IMR-90 (cell line): ENCODE data around the gene RBM39. TPM values are rescaled to one million over a fixed set of nuclear protein-coding genes. Genes with fewer than 3 reads are reported as not detected.

Source experiments
- ATAC-seq: fragments of 200-7000 bp; cut with Tn5 transposase; 2 replicates; pipeline ENCODE4 v1.9.1; 2020; ENCODE audit warnings: low read depth, mild to moderate bottlenecking, moderate library complexity
- BruUV-seq: library from RNA; stranded (reverse); fragments of 400-500 nt; replicated peaks from 2 replicates; lab custom pipeline; 2021; lab: Mats Ljungman, UMichigan
- CTCF ChIA-PET: fragments of 300-600 bp; formaldehyde crosslinking; extraction: SDS; loops from one replicate; lab custom pipeline; 2021; ENCODE audit warnings: antibody characterized with exemption; lab: Yijun Ruan, JAX
- POLR2A ChIA-PET: fragments of 300-600 bp; sonication (Branson Sonifier 250); formaldehyde crosslinking; loops from one replicate; lab custom pipeline; 2022; ENCODE audit warnings: antibody characterized with exemption; ENCODE audit not compliant: unreplicated experiment; lab: Charles Lee
- DNase-seq: peaks from one replicate; pipeline ENCODE4 v3.0.0; 2013
- H2AFZ ChIP-seq: replicated peaks from 2 replicates; pipeline ENCODE3; 2013; ENCODE audit warnings: low read length, mild to moderate bottlenecking; ENCODE audit not compliant: poor library complexity
- H2AK5ac ChIP-seq: 2 replicates; pipeline ENCODE4 v1.6.1; 2013; ENCODE audit warnings: low read depth, low read length, inconsistent platforms
- H2AK9ac ChIP-seq: replicated peaks from 2 replicates; pipeline ENCODE3; 2013; ENCODE audit warnings: mild to moderate bottlenecking, low read depth, low read length, moderate library complexity; ENCODE audit not compliant: poor library complexity
- H2BK120ac ChIP-seq: 2 replicates; pipeline ENCODE4 v1.6.1; 2013; ENCODE audit warnings: low read depth, low read length, inconsistent platforms
- H2BK15ac ChIP-seq: 3 replicates; pipeline ENCODE4 v1.6.1; 2013; ENCODE audit warnings: low read depth, low read length, inconsistent platforms
- H2BK20ac ChIP-seq: 2 replicates; pipeline ENCODE4 v1.6.1; 2013; ENCODE audit warnings: low read depth, mild to moderate bottlenecking, inconsistent platforms, low read length, moderate library complexity
- H2BK5ac ChIP-seq: 2 replicates; pipeline ENCODE4 v1.6.1; 2013; ENCODE audit warnings: mild to moderate bottlenecking, low read depth, low read length, inconsistent platforms; ENCODE audit not compliant: poor library complexity, severe bottlenecking
- H3K14ac ChIP-seq: replicated peaks from 2 replicates; pipeline ENCODE4 v1.6.1; 2013; ENCODE audit warnings: low read depth, low read length, inconsistent platforms
- H3K18ac ChIP-seq: 2 replicates; pipeline ENCODE4 v1.6.1; 2013; ENCODE audit warnings: low read depth, low read length, control low read depth
- H3K23ac ChIP-seq: 2 replicates; pipeline ENCODE4 v1.6.1; 2013; ENCODE audit warnings: low read depth, low read length, inconsistent platforms
- H3K27ac ChIP-seq: 2 replicates; pipeline ENCODE4 v1.5.1; 2013; ENCODE audit warnings: mild to moderate bottlenecking, control low read depth, low read length; ENCODE audit not compliant: insufficient read depth
- H3K27me3 ChIP-seq: 2 replicates; pipeline ENCODE4 v1.6.1; 2013; ENCODE audit warnings: low read length; ENCODE audit not compliant: control insufficient read depth, insufficient read depth
- H3K36me3 ChIP-seq: 2 replicates; pipeline ENCODE4 v1.6.1; 2013; ENCODE audit warnings: low read length, mixed read lengths; ENCODE audit not compliant: control insufficient read depth, insufficient read depth
- H3K4ac ChIP-seq: 2 replicates; pipeline ENCODE4 v1.6.1; 2013; ENCODE audit warnings: low read depth, low read length, inconsistent platforms
- H3K4me1 ChIP-seq: 2 replicates; pipeline ENCODE4 v1.6.1; 2013; ENCODE audit warnings: low read length, mixed read lengths; ENCODE audit not compliant: control insufficient read depth, insufficient read depth
- H3K4me2 ChIP-seq: 2 replicates; pipeline ENCODE4 v1.6.1; 2013; ENCODE audit warnings: low read depth, mild to moderate bottlenecking, control low read depth, low read length, moderate library complexity
- H3K4me3 ChIP-seq: 2 replicates; pipeline ENCODE4 v1.5.1; 2013; ENCODE audit warnings: low read depth, mild to moderate bottlenecking, control low read depth, low read length, moderate library complexity; ENCODE audit not compliant: insufficient read depth
- H3K56ac ChIP-seq: 2 replicates; pipeline ENCODE4 v1.6.1; 2013; ENCODE audit warnings: low read length, inconsistent platforms; ENCODE audit not compliant: insufficient read depth; ENCODE audit errors: extremely low read depth
- H3K79me1 ChIP-seq, 2 experiments: 2 replicates each; pipeline ENCODE4 v1.6.1; 2013; ENCODE audit warnings: low read length in 2 of 2, inconsistent platforms in 1 of 2, low read depth in 1 of 2
- H3K9ac ChIP-seq: 2 replicates; pipeline ENCODE4 v1.6.1; 2013; ENCODE audit warnings: low read depth, low read length, control low read depth
- H3K9me1 ChIP-seq: 2 replicates; pipeline ENCODE4 v1.6.1; 2013; ENCODE audit warnings: low read length, inconsistent platforms; ENCODE audit not compliant: insufficient read depth
- H3K9me3 ChIP-seq: 2 replicates; pipeline ENCODE4 v1.6.1; 2013; ENCODE audit warnings: low read length; ENCODE audit not compliant: control insufficient read depth, insufficient read depth
- H4K20me1 ChIP-seq: 2 replicates; pipeline ENCODE4 v1.6.1; 2013; ENCODE audit warnings: low read length, inconsistent platforms; ENCODE audit not compliant: insufficient read depth
- H4K5ac ChIP-seq: 2 replicates; pipeline ENCODE4 v1.6.1; 2013; ENCODE audit warnings: mild to moderate bottlenecking, low read depth, low read length, control low read depth
- H4K8ac ChIP-seq, 2 experiments: 2 replicates each; pipeline ENCODE4 v1.6.1; 2013; ENCODE audit warnings: low read depth in 2 of 2, low read length in 2 of 2, control low read depth in 1 of 2, inconsistent platforms in 1 of 2
- H4K91ac ChIP-seq: 2 replicates; pipeline ENCODE4 v1.6.1; 2013; ENCODE audit warnings: low read depth, low read length, inconsistent platforms; ENCODE audit not compliant: insufficient read depth
- BHLHE40 ChIP-seq: fragments of 150-350 bp; IDR thresholded peaks from 2 replicates; pipeline ENCODE4 v1.6.1; 2016; ENCODE audit warnings: mild to moderate bottlenecking, low read depth, low read length
- CEBPB ChIP-seq: IDR thresholded peaks from 2 replicates; pipeline ENCODE4 v1.6.1; 2012; ENCODE audit warnings: low read depth, low read length, improper control_type of control experiment
- FOS ChIP-seq: fragments of 150-350 bp; IDR thresholded peaks from 2 replicates; pipeline ENCODE4 v1.6.1; 2016; ENCODE audit warnings: low read depth, low read length
- MAFK ChIP-seq: IDR thresholded peaks from 2 replicates; pipeline ENCODE4 v1.6.1; 2012; ENCODE audit warnings: low read depth, low read length, improper control_type of control experiment
- MAZ ChIP-seq: IDR thresholded peaks from 2 replicates; pipeline ENCODE4 v1.6.1; 2012; ENCODE audit warnings: low read depth, mild to moderate bottlenecking, low read length, improper control_type of control experiment, moderate library complexity, borderline replicate concordance
- MXI1 ChIP-seq: IDR thresholded peaks from 2 replicates; pipeline ENCODE4 v1.6.1; 2012; ENCODE audit warnings: low read depth, mild to moderate bottlenecking, low read length, moderate library complexity, borderline replicate concordance
- NFE2L2 ChIP-seq: fragments of 150-350 bp; IDR thresholded peaks from 2 replicates; pipeline ENCODE4 v1.6.1; 2016; ENCODE audit warnings: low read depth, mild to moderate bottlenecking, low read length
- RAD21 ChIP-seq: IDR thresholded peaks from 2 replicates; pipeline ENCODE4 v1.6.1; 2012; ENCODE audit warnings: low read length, improper control_type of control experiment
- RCOR1 ChIP-seq: IDR thresholded peaks from 2 replicates; pipeline ENCODE4 v1.6.1; 2012; ENCODE audit warnings: mild to moderate bottlenecking, low read length, improper control_type of control experiment; ENCODE audit not compliant: insufficient replicate concordance
- RFX5 ChIP-seq: IDR thresholded peaks from 2 replicates; pipeline ENCODE4 v1.8.0; 2012; ENCODE audit warnings: low read depth, mild to moderate bottlenecking, low read length, moderate library complexity
- SMC3 ChIP-seq: fragments of 150-350 bp; IDR thresholded peaks from 2 replicates; pipeline ENCODE4 v1.6.1; 2016; ENCODE audit warnings: low read depth, mild to moderate bottlenecking, antibody characterized with exemption, low read length, moderate library complexity
- USF2 ChIP-seq: fragments of 150-350 bp; IDR thresholded peaks from 2 replicates; pipeline ENCODE4 v1.6.1; 2017; ENCODE audit warnings: mild to moderate bottlenecking, antibody characterized with exemption, low read length, low read depth
- WGBS, 2 experiments: methylation state at CpG; one replicate each; pipeline versions ENCODE4 v1.1.5 to v1.1.7; 2013; ENCODE audit warnings: missing lambda C conversion rate in 2 of 2; ENCODE audit not compliant: insufficient read length in 1 of 2; ENCODE audit errors: extremely low coverage in 2 of 2; 5-methylcytosine and 5-hydroxymethylcytosine counted together
- dilution Hi-C: fragments of 300-500 bp; cut with HindIII; formaldehyde crosslinking; loops from one replicate; pipeline ENCODE4 v1.14.3; 2018; ENCODE audit warnings: low sequenced_read_pairs; ENCODE audit not compliant: unreplicated experiment
- in situ Hi-C: fragments of 300-500 bp; cut with MboI; formaldehyde crosslinking; loops from 3 replicates; pipeline ENCODE4 v1.14.3; 2019; ENCODE audit warnings: low sequenced_read_pairs, inconsistent platforms, mixed read lengths
- intact Hi-C: fragments of 100-400 bp; cut with micrococcal nuclease; formaldehyde crosslinking; loops from 2 replicates; pipeline ENCODE4 v1.10.0; 2022
- polyA plus RNA-seq, 3 experiments: library from polyadenylated mRNA; depleted of rRNA; stranded (reverse); fragments of >200 nt; gene quantifications; 2 replicates each; pipeline ENCODE4 v1.2.3, GENCODE V29; 2012; ENCODE audit warnings: low replicate concordance in 1 of 3
- total RNA-seq: library from RNA; depleted of rRNA; stranded (reverse); fragments of >200 nt; gene quantifications from 2 replicates; pipeline ENCODE4 v1.2.3, GENCODE V29; 2012
- TF ChIP-seq, protein P1 (sequence below): conservative IDR thresholded peaks from 2 replicates; pipeline ENCODE4 v1.5.1; 2012; ENCODE audit warnings: mild to moderate bottlenecking, low read depth, low read length, improper control_type of control experiment

The RBM39 gene
- total and polyA plus RNA-seq, 2 of the 4 experiments (the other 2 are of a cell fraction): 106 to 166 TPM

DNA sequence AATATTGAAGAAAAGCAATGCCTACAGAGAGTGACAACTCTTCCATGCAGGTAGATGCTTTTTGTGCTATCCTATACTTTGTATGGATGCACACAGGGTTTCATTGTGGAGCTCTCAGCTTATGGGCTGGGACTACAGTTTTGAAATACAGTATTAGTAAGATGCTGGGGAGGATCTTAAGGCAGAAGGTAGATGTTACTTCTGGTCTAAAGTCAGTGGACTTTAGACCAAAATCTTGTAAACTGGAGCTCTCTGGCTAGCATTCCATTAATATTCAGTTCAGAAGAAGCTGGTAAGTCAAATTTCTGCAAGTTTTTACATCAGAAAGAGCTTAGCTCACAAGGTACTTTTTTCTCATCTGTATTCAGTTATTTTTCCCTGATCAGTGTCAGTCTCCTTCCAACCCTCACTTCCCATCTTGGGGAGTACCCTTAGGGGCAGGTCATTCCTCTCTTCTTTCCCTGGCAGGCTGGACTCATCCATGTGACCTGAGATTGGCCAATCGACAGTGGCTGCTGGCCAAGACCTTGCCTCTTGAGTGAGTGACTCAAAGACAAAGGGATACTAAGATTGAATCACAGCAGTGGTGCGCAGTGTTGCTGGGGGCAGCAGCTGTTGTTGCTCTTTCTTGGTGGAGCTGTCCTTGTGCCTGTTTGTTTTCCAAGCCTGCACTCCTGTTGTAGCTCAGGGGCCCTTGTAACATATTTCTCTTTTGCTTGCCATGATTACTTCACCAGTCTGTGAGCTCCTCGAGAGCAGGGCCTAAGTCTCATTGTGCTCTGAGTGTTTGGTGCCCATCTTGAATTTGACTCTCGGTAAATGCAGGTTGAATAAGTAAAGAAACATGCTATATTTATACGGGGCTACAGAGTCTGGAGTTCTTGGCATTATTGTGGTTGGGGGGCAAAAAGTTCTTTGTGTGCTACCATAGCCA is 26.9 kb upstream of the RBM39 start:
- POLR2A ChIA-PET: interaction anchor here (0.6 to 1.9 kb wide), 2 partner anchors 27 to 133 kb away, joined by 3 to 13 read pairs; partner anchors contain the start of gene RBM39
- dilution Hi-C loops (no loop called here), in situ Hi-C loops (loop anchor here (25.0 kb wide), 1 partner anchor 368 kb away; no protein-coding TSS in a partner anchor), intact Hi-C loops (loop anchor here (2.0 kb wide), 1 partner anchor 26 kb away; the partner anchor contains the start of gene RBM39)
- peak overlapping the region; percentile 73 for H3K14ac ChIP-seq
- CTCF ChIA-PET: interaction anchor here (0.6 to 1.1 kb wide), 3 partner anchors 26 to 447 kb away, joined by 4 read pairs; partner anchors contain the start of gene RBM39
- H3K9ac ChIP-seq: peak overlapping the region; percentile 28; the same call in 1 of the 2 replicates
- H2AK9ac ChIP-seq: peak overlapping the region; percentile 42
- peaks cover 20 to 30% of the 10 kb centered on the region in 2 experiments for H3K79me1 ChIP-seq
- peak overlapping the region; percentile 49; the same call in 1 of the 2 replicates for H3K23ac ChIP-seq
- peak overlapping the region in 1 of 2 experiments; percentile 80 for H4K8ac ChIP-seq
- peak overlapping the region; percentile 85 for H2BK5ac ChIP-seq
- peak overlapping the region; percentile 61; the same call in 1 of the 2 replicates for H2BK20ac ChIP-seq
- no peak overlapping the region; the same call in 1 of the 2 replicates for H3K56ac ChIP-seq
- peak overlapping the region; percentile 70 for H2BK120ac ChIP-seq
- H4K20me1 ChIP-seq: 0 out of 2 replicates have a peak, but pooled peaks cover 3% of the 10 kb centered on the region
- WGBS, 2 experiments: 0% methylated on average over 1 of the region's 5 CpGs; no CpG with 5 or more reads in 1 of the 2 experiments
- peak overlapping the region; percentile 22 for H3K18ac ChIP-seq
- no peaks in the 10 kb centered on the region for H3K27me3 ChIP-seq
- H3K4me1 ChIP-seq: peaks cover 16% of the 10 kb centered on the region
- H3K27ac ChIP-seq: peak overlapping the region; percentile 82
- H2AFZ ChIP-seq: peak overlapping the region; percentile 72
- H2AK5ac ChIP-seq: no peak overlapping the region
- peak overlapping the region; percentile 14 for H3K4me2 ChIP-seq
- no peaks in the 10 kb centered on the region for H3K36me3 ChIP-seq
- peaks cover 9% of the 10 kb centered on the region; the same call in 1 of the 2 replicates for H3K9me1 ChIP-seq
- H4K5ac ChIP-seq: peak overlapping the region; percentile 5; the same call in 1 of the 2 replicates
- H3K9me3 ChIP-seq: no peaks in the 10 kb centered on the region
- no TSS peak for BruUV-seq
- no peak overlapping the region for H3K4me3 ChIP-seq
- peak overlapping the region; percentile 74 for H3K4ac ChIP-seq
- ATAC-seq: peak; percentile 56
- DNase-seq: peak; percentile 98
- H4K91ac ChIP-seq: peak overlapping the region; percentile 60; the same call in 1 of the 2 replicates
- H2BK15ac ChIP-seq: no peak overlapping the region; the same call in 2 of the 3 replicates
- TF ChIP-seq RFX5 (0 out of 2 replicates have a peak, but pooled peaks have one; percentile 35), BHLHE40 (0 out of 2 replicates have a peak, but pooled peaks have one; percentile 17), RCOR1 (peak; percentile 46), USF2 (peak; percentile 86; the same call in 1 of the 2 replicates), SMC3 (peak; percentile 20; the same call in 1 of the 2 replicates), MAFK (no peak), RAD21 (no peak), MXI1 (peak; percentile 19; the same call in 1 of the 2 replicates), NFE2L2 (no peak), MAZ (peak; percentile 49; the same call in 1 of the 2 replicates), CEBPB (peak; percentile 98), FOS (peak; percentile 72)
- TF ChIP-seq, protein P1, sequence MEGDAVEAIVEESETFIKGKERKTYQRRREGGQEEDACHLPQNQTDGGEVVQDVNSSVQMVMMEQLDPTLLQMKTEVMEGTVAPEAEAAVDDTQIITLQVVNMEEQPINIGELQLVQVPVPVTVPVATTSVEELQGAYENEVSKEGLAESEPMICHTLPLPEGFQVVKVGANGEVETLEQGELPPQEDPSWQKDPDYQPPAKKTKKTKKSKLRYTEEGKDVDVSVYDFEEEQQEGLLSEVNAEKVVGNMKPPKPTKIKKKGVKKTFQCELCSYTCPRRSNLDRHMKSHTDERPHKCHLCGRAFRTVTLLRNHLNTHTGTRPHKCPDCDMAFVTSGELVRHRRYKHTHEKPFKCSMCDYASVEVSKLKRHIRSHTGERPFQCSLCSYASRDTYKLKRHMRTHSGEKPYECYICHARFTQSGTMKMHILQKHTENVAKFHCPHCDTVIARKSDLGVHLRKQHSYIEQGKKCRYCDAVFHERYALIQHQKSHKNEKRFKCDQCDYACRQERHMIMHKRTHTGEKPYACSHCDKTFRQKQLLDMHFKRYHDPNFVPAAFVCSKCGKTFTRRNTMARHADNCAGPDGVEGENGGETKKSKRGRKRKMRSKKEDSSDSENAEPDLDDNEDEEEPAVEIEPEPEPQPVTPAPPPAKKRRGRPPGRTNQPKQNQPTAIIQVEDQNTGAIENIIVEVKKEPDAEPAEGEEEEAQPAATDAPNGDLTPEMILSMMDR: no peak
